ENCODE measurements around the gene FOXO6. TPM values are rescaled to one million over a fixed set of nuclear protein-coding genes. Genes with fewer than 3 reads are reported as not detected.

FOXO6 gene
- total RNA-seq, 1 donor from 2014 or later = 38.4 TPM

DNA sequence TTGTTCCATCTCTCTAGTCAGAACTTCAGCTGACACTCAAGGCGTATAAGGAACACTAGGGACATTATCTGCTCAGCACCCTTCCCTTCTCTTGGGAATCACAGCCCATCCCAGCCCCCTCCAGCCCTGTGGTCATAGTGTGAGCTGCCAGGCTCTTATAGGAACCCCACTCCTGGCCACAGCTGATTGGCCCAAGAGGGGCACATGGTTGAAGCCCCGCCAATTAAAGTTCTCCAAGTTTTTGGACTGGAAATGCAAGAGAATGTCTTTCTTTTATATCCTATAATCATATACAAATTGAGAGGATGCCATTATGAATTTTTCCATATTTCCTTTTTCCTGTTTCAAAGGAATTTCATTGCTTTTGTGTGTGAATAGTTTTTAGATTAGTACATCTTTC, 40.7 kb downstream of the FOXO6 start:
- H3K9me3 Mint-ChIP-seq = peaks cover 4% of the 10 kb centered on the region
- H3K4me1 Mint-ChIP-seq = peaks cover 13% of the 10 kb centered on the region
- H3K36me3 Mint-ChIP-seq = peaks cover 5% of the 10 kb centered on the region
- H3K27me3 Mint-ChIP-seq (ENCODE audit: low read depth) = peaks cover 19% of the 10 kb centered on the region
- no peak overlapping the region for H3K27ac Mint-ChIP-seq
- DNase-seq (ENCODE audit: low spot score in 2 of 2, unreplicated experiment in 2 of 2) = no peak
- no peak overlapping the region for H3K4me3 Mint-ChIP-seq
- TF ChIP-seq, protein P1, sequence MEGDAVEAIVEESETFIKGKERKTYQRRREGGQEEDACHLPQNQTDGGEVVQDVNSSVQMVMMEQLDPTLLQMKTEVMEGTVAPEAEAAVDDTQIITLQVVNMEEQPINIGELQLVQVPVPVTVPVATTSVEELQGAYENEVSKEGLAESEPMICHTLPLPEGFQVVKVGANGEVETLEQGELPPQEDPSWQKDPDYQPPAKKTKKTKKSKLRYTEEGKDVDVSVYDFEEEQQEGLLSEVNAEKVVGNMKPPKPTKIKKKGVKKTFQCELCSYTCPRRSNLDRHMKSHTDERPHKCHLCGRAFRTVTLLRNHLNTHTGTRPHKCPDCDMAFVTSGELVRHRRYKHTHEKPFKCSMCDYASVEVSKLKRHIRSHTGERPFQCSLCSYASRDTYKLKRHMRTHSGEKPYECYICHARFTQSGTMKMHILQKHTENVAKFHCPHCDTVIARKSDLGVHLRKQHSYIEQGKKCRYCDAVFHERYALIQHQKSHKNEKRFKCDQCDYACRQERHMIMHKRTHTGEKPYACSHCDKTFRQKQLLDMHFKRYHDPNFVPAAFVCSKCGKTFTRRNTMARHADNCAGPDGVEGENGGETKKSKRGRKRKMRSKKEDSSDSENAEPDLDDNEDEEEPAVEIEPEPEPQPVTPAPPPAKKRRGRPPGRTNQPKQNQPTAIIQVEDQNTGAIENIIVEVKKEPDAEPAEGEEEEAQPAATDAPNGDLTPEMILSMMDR (IDR thresholded peaks at IDR 0.05; ENCODE audit: unreplicated experiment) = no peak

DNA sequence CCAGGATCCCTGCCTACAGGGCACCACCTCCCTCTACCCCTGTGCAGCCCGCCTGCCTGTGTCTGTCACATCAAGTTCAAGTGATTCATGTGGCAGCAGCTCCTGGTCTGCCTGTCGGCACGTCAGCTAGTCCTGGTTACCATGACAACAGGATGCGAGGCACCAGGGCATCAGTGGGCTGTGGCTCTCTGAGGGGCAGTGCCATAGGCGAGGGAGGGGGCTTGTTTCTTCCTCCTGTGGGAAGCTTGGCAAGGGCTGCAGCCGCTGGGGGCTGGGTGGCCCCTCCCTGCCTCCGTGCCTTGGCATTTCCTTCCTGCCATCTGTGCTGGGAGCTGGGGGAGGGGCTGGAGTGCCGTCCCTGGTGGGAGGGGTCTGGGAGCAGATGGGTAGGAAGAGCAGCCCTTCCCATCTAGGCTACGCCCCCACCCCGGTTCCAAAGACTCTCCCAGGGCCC, 43.1 kb downstream of the FOXO6 start:
- Mint-ChIP-seq H3K4me3 (no peak overlapping the region), H3K9me3 (peaks cover 4% of the 10 kb centered on the region), H3K36me3 (peaks cover 5% of the 10 kb centered on the region), H3K27me3 (ENCODE audit: low read depth) (peaks cover 37% of the 10 kb centered on the region), H3K4me1 (peaks cover 6% of the 10 kb centered on the region), H3K27ac (no peak overlapping the region)
- TF ChIP-seq, protein P1 (IDR thresholded peaks at IDR 0.05; ENCODE audit: unreplicated experiment) = no peak
- no peak for DNase-seq (ENCODE audit: low spot score in 2 of 2, unreplicated experiment in 2 of 2)

DNA sequence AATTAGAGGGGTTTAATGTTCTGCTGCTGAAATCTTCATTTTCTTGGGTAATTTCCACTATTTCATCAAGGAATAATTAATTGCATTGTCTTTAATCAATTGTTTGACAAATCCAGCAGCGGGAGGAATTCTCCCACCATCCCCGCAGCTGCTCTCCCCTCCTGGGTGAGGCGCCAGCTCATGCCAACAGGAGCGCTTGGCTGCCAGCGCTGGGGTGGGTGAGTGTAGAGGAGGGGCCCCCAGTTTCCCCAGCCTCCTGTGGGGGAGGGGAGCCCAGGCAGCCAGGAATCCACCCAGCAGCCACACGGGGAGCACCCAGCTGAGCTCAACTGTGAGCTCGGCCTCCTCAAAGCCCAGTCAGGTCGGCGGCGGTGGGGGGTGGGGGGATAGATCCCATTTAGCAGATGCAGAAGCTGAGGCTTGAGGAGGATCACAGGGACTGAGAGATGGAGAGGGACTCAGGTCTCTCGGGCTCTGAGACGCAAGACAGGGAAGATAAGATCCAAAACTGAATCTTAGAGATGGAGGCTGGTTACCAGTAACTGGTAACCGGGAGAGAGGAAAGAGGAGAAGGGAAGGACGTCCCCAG, 46.5 kb downstream of the FOXO6 start:
- Mint-ChIP-seq H3K4me3 (no peak overlapping the region), H3K9me3 (no peaks in the 10 kb centered on the region), H3K27me3 (ENCODE audit: low read depth) (peaks cover 42% of the 10 kb centered on the region), H3K36me3 (no peaks in the 10 kb centered on the region), H3K4me1 (peaks cover 10% of the 10 kb centered on the region), H3K27ac (no peak overlapping the region)
- TF ChIP-seq, protein P1 (IDR thresholded peaks at IDR 0.05; ENCODE audit: unreplicated experiment) = no peak
- no peak for DNase-seq (ENCODE audit: low spot score in 2 of 2, unreplicated experiment in 2 of 2)

DNA sequence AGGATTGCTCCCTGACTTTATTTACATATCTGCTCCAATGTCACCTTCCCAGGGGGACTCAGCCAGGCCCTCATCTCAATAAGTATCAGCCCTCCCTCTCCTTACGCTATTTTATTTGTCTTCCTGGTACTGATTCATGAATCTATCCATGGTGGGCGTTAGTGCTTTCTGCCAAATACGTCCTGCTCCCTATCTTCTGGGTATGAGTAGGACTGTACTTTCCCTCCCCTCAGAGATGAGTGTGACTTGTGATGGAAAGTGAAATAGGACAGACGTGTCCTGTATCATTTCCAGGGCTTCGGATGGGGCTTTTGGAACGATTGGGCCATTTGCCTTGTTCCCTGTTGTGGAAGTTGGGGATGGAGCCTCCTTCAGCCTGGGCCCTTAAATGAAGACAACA, 47.5 kb downstream of the FOXO6 start:
- Mint-ChIP-seq H3K9me3 (no peaks in the 10 kb centered on the region), H3K27me3 (ENCODE audit: low read depth) (peaks cover 36% of the 10 kb centered on the region), H3K36me3 (no peaks in the 10 kb centered on the region), H3K4me1 (peaks cover 19% of the 10 kb centered on the region), H3K27ac (no peak overlapping the region), H3K4me3 (no peak overlapping the region)
- TF ChIP-seq, protein P1 (IDR thresholded peaks at IDR 0.05; ENCODE audit: unreplicated experiment) = no peak
- no peak for DNase-seq (ENCODE audit: low spot score in 2 of 2, unreplicated experiment in 2 of 2)

DNA sequence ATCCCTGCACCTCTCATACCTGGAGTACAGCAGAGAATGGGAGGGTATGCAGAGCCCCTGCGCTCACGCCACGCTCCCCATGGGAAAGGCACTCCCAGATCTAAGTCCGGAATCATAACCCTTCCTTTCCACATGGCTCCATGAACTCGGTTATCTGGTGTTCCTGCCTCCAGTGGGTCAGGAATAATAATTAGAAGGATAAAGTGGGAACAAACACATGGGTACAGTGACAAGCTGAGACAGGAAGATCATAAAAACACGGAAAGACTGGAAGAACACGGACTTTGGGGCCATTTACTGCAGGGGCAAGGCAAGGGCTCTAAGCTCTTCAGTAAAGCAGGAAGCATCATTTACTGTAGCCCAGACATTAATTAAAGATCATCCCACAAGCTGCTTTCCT, 48.6 kb downstream of the FOXO6 start:
- no peaks in the 10 kb centered on the region for H3K36me3 Mint-ChIP-seq
- no peak overlapping the region for H3K27ac Mint-ChIP-seq
- DNase-seq (ENCODE audit: low spot score in 2 of 2, unreplicated experiment in 2 of 2) = no peak
- TF ChIP-seq, protein P1 (IDR thresholded peaks at IDR 0.05; ENCODE audit: unreplicated experiment) = no peak
- peaks cover 34% of the 10 kb centered on the region for H3K27me3 Mint-ChIP-seq (ENCODE audit: low read depth)
- no peak overlapping the region for H3K4me3 Mint-ChIP-seq
- peaks cover 27% of the 10 kb centered on the region for H3K4me1 Mint-ChIP-seq
- no peaks in the 10 kb centered on the region for H3K9me3 Mint-ChIP-seq

DNA sequence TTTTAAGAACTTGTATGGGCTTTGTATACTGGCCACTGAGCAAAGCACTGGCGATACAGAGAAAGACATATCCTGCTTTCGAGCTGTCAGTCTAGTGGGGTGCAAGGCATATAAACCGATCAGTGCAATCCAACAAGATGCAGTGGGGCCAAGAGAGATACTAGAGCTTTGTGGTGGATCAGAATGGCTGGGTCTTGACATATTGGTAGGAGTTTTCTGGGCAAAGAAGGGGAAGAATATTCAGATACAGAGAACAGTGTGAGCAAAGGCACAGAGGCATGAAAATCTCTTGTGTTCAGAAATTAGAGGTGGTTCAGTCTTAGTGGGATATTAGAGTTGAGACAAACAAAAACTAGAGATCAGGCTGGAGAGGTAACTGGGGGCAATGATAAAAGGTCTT, 49.2 kb downstream of the FOXO6 start:
- no peaks in the 10 kb centered on the region for H3K36me3 Mint-ChIP-seq
- TF ChIP-seq, protein P1 (IDR thresholded peaks at IDR 0.05; ENCODE audit: unreplicated experiment) = no peak
- peaks cover 31% of the 10 kb centered on the region for H3K27me3 Mint-ChIP-seq (ENCODE audit: low read depth)
- no peak overlapping the region for H3K4me3 Mint-ChIP-seq
- DNase-seq (ENCODE audit: low spot score in 2 of 2, unreplicated experiment in 2 of 2) = no peak
- peaks cover 34% of the 10 kb centered on the region for H3K4me1 Mint-ChIP-seq
- H3K27ac Mint-ChIP-seq = no peak overlapping the region
- no peaks in the 10 kb centered on the region for H3K9me3 Mint-ChIP-seq

Data from mesothelial cell of epicardium (in vitro differentiated cells).